ENCODE results near the gene RTTN.
A peak's percentile ranks its signal among the peaks of the same experiment; 100 is the strongest.
"Not testable (repeated sequence)": the region's sequence is repeated elsewhere in the genome, so short reads cannot be mapped to it uniquely, and the experiment has no call there.

RTTN gene

GRCh38 chr18:70149616-70150301 is 55.7 kb downstream of the RTTN start:
- no peak for DNase-seq

- DNase-seq: no peak
Measured at GRCh38 chr18:70149156-70149555, 56.3 kb downstream of the RTTN start.

- DNase-seq: no peak
Measured at GRCh38 chr18:70148039-70148938, 57.2 kb downstream of the RTTN start.

GRCh38 chr18:70146174-70146573 is 59.3 kb downstream of the RTTN start:
- DNase-seq: no peak

GRCh38 chr18:70142001-70142400 is 63.5 kb downstream of the RTTN start:
- DNase-seq: no peak

- DNase-seq: no peak
Measured at GRCh38 chr18:70139138-70139537, 66.3 kb downstream of the RTTN start.

- DNase-seq: peak; percentile 74
Measured at GRCh38 chr18:70135604-70136003, 69.9 kb downstream of the RTTN start.

GRCh38 chr18:70132999-70133398 is 72.5 kb downstream of the RTTN start:
- no peak for DNase-seq

- no peak for DNase-seq
Measured at GRCh38 chr18:70128271-70128670, 77.2 kb downstream of the RTTN start.

- no peak for DNase-seq
Measured at GRCh38 chr18:70127359-70127758, 78.1 kb downstream of the RTTN start.

GRCh38 chr18:70126832-70127231 is 78.7 kb downstream of the RTTN start:
- no peak for DNase-seq

GRCh38 chr18:70124139-70124538 is 81.3 kb downstream of the RTTN start:
- DNase-seq: no peak

- no peak for DNase-seq
Measured at GRCh38 chr18:70121842-70122241, 83.6 kb downstream of the RTTN start.

- DNase-seq: peak; percentile 23
Measured at GRCh38 chr18:70116949-70117348, 88.5 kb downstream of the RTTN start.

GRCh38 chr18:70113511-70113910 is 92.0 kb downstream of the RTTN start:
- no peak for DNase-seq

GRCh38 chr18:70110678-70111077 is 94.8 kb downstream of the RTTN start:
- DNase-seq: no peak

GRCh38 chr18:70107091-70107490 is 98.4 kb downstream of the RTTN start:
- DNase-seq: no peak

GRCh38 chr18:70102854-70103253 is 102.6 kb downstream of the RTTN start:
- DNase-seq: not testable (repeated sequence)

- no peak for DNase-seq
Measured at GRCh38 chr18:70089858-70090257, 115.6 kb downstream of the RTTN start.

GRCh38 chr18:70086085-70086484 is 119.4 kb downstream of the RTTN start:
- no peak for DNase-seq

GRCh38 chr18:70085641-70086040 is 119.8 kb downstream of the RTTN start:
- no peak for DNase-seq

- no peak for DNase-seq
Measured at GRCh38 chr18:70082430-70082829, 123.1 kb downstream of the RTTN start.

- no peak for DNase-seq
Measured at GRCh38 chr18:70078106-70078505, 127.4 kb downstream of the RTTN start.

GRCh38 chr18:70075906-70076305 is 129.6 kb downstream of the RTTN start:
- no peak for DNase-seq

Data from inflammatory macrophage treated with lipopolysaccharide for 4 hours (primary cell).